T-helper 2 cell (primary cell): ENCODE results near the gene AANAT.

Experiments
- DNase-seq, 5 experiments: peaks; one replicate each; pipeline versions ENCODE4 v3.0.0 to v3.0.0-alpha.2; 2012 to 2022

The AANAT gene

DNA sequence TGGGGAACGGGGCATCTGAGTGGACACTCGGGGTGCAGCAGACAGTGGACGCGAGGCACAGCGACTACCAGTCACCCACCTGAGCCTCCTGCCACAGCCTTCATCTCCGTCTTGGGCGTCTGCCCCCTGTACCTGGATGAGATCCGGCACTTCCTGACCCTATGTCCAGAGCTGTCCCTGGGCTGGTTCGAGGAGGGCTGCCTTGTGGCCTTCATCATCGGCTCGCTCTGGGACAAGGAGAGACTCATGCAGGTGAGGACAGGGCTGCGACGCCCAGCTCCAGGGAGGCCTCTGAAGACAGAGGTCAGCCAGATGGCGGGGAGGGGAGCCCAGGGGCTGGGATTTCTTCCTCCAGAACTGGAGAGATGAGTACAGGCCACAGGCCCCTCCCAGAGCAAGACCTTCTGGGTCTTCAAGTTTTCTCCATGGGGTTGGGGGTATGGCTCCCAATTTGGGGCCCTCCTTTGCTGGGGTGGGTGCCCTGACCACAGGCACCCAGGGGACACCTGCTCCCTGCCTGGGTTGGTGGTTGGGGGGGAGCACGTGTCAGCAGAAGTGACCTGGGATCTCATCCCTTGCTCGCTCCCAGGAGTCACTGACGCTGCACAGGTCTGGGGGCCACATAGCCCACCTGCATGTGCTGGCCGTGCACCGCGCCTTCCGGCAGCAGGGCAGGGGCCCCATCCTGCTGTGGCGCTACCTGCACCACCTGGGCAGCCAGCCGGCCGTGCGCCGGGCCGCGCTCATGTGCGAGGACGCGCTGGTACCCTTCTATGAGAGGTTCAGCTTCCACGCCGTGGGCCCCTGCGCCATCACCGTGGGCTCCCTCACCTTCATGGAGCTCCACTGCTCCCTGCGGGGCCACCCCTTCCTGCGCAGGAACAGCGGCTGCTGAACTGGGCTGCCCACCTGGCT is 1.9 kb downstream of the AANAT start:
- no peak for DNase-seq

- no peak for DNase-seq
Measured at GRCh38 chr17:76469991-76470739, 2.8 kb downstream of the AANAT start.

- no peak for DNase-seq
Measured at GRCh38 chr17:76471498-76472257, 4.3 kb downstream of the AANAT start.

- no peak for DNase-seq
Measured at GRCh38 chr17:76472258-76472645, 4.8 kb downstream of the AANAT start.

DNA sequence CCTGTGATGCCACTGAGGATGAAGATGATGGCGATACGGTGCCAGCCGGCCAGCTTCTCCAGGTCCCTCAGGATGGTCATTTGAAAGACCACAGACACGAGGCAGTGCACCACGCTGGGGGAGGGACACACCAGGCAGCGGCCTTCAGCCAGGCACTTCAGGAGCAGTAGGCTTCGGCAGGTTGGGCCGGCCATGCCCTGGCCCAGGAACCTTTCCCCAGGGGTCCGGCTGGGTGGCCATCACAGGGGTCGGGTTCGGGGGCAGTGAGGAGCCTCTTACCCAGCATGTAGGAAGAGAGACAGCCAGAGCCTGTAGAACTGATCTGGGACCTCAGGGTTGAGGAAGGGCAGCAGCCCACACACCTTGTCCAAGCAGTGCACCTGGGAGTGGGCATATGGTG is 5.3 kb downstream of the AANAT start:
- no peak for DNase-seq

DNA sequence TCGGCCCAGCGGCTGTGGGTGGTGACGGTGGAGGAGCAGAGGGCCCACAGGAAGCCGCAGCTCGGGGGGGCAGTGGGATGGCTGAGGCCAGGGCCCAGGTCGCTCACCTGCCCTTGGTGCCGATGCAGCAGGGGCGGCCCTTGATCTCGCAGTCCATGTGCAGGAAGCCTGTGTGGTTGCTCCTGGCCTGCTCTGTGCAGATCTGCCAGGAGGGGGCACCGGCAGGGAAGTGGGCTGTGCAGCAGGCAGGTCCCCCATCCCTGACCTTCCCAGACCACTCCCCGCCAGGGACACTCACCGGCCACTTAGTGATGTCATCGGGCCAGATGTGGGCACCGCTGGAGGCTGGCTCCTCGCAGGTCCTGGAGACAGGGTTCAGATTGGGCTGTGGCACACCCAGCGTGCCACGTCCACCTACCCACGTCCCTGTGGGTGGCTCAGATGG is 6.2 kb downstream of the AANAT start:
- DNase-seq = no peak

DNA sequence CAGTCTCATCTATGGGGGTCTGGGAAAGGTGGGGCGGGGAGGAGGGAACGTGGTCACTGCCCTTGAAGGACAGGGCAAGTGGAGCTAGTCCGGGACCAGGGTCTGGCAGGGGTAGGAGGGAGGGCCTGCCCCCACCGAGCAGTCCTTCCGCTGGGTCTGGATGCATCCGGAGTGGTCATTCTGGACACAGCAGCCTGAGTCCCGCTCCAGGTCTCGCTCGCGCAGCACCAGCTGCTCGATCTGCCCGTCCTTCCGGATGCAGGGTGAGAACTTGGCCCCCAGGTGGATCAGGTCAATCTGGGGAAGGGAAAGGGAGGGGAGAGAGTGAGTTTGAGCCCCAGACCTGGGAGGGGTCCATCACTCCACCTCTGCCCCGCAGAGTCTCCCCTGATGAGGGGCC is 6.8 kb downstream of the AANAT start:
- no peak for DNase-seq

DNA sequence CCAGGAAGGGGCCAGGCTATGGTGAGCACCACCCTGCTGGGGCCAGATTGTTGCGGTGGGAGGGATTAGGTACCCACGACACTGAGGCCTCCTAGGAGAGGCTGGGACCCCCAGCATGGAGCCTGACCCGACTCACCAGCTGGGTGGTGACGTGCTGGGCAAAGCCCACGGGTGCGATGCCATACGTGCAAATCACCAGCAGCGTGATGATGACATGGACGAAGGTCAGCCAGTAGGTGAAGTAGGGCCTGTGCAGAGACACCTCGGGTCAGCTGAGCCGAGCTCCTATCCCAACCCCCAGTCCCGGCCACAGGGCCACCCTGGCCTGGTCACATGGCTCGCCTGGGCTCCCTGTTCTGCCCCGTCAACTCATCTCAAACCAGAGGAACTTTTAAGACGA is 7.5 kb downstream of the AANAT start:
- DNase-seq = no peak

DNA sequence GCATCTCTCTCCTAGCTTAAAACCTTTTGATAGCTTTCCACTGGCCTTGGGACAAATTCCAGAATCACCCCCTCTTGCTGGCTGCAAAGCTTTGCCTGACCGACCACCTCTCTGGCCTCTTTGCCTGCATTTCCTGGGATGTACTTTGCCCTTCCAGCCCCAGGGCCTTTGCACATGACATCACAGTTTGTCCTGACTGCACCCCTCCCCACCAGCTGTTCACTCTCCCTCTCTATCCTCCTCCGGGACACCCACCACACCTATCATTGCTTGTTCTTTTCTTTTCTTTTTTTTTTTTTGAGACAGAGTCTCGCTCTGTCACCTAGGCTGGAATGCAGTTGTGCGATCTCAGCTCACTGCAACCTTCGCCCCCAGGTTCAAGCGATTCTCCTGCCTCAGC is 7.9 kb downstream of the AANAT start:
- no peak for DNase-seq

GRCh38 chr17:76476736-76477135 is 9.3 kb downstream of the AANAT start:
- DNase-seq = no peak

DNA sequence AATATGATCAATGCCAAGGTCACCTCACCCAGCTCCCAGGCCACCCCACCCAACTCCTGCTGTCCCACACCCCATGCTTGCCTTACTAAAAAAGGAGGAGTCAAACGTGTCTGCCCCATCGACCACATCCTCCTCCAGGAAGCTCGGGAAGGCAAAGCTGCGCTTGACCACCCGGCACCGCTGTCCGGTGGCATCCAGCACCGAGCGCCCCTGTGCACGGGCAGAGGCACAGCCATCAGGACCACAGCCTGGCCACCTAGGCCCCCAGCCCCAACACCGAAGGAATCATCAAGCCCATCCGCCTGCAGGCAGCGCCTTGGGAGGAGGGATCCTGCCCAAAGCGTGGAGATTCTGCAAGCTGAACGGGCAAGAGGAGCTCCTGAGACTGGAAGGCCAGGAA is 10.2 kb downstream of the AANAT start:
- no peak for DNase-seq

DNA sequence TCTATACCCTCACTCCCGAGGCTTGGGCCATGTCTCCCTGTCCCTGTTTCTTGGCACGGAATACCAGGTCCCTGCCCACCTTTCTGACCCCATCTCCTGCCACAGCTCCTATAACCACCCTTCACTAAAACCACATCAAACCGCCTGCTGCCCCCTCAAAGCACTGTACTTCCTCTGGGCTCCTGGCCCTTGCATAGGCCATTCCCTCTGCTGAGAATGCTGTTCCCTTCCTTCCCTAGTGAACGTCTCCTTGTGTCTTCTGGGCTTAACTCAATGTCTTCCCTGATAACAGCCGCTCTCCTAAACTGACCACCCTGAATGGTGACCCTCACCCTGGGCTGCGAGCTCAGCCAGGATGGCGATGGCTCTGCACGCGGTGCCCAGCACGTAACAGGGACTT is 10.7 kb downstream of the AANAT start:
- no peak for DNase-seq

- no peak for DNase-seq
Measured at GRCh38 chr17:76478730-76479514, 11.5 kb downstream of the AANAT start.

GRCh38 chr17:76479515-76480060 is 12.2 kb downstream of the AANAT start:
- DNase-seq = no peak

GRCh38 chr17:76480632-76481031 is 13.2 kb downstream of the AANAT start:
- DNase-seq = no peak

- DNase-seq = no peak
Measured at GRCh38 chr17:76481071-76481655, 13.8 kb downstream of the AANAT start.

GRCh38 chr17:76484228-76484725 is 16.9 kb downstream of the AANAT start:
- DNase-seq = no peak

DNA sequence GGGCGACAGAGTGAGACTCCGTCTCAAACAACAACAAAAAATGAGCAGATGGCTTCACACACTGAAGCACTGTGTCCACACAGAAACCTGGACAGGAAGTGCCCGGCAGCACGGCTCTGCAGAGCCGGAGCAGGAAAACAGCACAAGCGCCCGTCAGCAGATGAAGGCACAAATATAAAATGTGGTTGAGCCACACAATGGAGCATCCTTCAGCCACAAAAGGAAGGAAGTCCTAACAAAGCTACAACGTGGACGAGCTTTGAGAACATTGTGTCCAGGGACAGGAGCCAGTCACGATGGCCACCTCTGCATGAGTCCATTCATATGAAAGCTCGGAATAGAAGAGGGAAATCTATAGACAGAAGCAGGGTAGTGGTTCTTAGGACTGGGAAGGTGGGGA is 18.2 kb downstream of the AANAT start:
- DNase-seq = no peak

- no peak for DNase-seq
Measured at GRCh38 chr17:76487451-76488192, 20.2 kb downstream of the AANAT start.

DNA sequence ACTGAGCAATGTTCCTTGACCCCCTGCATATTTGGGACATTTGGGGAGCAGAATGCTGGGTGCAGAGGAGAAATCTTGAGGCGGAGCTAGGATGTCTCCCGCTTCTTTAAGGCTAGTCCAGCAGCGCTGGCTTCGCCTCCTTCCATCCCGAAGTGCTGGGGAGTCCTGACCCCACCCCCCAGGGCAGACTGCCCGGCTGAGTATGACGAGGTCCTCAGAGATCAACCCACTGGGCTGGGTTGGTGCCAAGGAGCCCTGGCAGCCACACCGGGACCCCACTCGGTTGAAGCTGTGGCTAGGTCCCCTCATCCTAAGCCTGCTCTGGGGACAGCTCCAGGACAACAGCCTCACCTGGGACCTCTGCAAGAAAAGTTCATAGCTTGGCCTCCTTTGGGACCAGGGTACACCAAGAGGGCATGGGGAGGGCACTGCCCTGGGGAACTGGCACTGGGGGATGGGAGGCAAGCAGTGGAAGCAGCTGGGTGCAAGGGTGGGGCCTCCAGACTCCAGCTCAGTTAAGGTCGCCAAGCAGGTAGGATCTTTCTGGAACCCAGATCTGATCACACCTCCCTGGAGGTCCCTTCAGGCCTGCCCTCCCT is 22.8 kb downstream of the AANAT start:
- no peak for DNase-seq
